Stimulated activated CD8-positive, alpha-beta memory T cell treated with anti-CD3 and anti-CD28 coated beads, Interleukin-2, amount 100 ng/mL, for 48 hours (primary cell): ENCODE measurements around the gene MSS51.
"Not testable (repeated sequence)": the region's sequence is repeated elsewhere in the genome, so short reads cannot be mapped to it uniquely, and the experiment has no call there.

Source experiments
- DNase-seq, 2 donors: peaks; one replicate each; pipeline ENCODE4 v3.0.0-alpha.2; 2020; ENCODE audit warnings: low read depth in 2 of 2

Gene MSS51

GRCh38 chr10:73414230-73414945, 19.0 kb downstream of the MSS51 start:
- DNase-seq = no peak

DNA sequence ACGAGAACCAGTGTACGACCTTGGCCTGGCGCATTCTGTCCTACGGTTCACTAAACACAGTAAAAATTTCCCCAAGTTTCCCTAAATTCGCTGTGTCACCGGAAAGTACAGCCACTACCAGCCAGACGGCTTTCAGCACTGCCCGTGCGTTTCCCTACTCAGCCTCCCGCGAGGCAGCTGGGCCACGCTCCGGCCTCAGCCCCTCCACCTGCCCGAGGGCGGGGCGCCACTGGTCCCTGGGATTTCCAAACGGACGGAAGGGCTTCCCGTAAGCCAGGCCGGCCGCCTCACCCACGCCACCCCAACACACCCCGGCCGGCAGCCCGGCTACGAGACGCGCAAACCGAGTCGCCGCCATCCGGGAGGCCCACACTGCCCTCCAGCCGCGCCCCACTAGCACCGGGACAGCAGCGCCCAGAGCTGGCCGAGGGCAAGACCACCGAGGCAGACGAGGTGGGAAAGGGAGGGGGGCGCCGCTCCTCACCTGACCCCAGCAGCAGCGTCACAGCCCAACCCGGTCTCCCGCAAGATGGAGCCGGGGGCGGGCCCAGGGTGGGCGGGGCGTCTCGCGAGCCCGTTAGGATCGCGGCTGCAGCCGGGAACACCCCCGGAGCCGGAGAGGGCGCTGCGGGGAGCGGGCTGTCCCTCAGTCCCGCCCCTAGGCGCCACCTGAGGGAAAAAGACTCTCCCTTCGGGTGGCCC, 19.7 kb downstream of the MSS51 start, which contains the start of gene ANXA7:
Gene ANXA7, minus strand, starts transcription at position 531 of the 702 bp plus-strand sequence. CDS start 13,202 bp downstream, outside the sequence.
- peak; percentile 94 to 96 for DNase-seq

DNA sequence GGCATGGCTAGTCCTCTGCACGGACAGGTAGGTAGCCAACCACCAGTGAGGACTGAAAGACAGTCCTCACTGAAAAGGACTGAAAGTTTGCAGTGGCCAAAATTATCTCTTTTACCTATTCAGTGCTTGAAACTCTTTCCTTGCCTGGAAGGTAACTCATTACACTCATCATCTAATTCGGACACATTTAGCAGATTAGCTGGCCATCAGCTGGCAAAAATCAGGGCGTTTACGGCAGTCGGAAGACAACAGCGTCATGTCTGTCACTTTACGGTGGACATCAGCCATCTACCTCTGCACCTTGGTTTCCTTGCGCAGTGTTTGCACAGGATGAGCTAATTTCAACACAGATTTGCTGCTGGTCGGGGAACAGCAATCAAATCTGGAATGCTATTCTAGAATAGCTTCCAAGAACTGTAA, 20.2 kb downstream of the MSS51 start:
- DNase-seq = peak; percentile 13 to 17

DNA sequence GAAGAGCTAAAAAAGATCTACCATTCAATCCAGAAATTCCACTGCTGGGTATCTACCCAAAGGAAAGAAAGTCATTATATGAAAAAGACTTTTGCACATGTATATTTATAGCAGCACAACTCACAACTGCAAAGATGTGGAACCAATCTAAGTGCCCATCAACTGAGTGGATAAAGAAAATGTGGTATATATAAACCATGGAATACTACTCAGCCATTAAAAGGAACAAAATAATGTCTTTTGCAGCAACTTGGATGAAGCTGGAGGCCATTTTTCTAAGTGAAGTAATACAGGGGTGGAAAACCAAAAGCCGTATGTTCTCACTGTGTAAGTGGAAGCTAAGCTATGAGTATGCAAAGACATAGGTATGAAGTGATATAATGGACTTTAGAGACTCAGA, 22.5 kb downstream of the MSS51 start:
- no peak for DNase-seq

- DNase-seq = no peak
Observed at GRCh38 chr10:73408978-73409521, 24.3 kb downstream of the MSS51 start.

- no peak for DNase-seq
Observed at GRCh38 chr10:73408061-73408460, 25.3 kb downstream of the MSS51 start.

DNA sequence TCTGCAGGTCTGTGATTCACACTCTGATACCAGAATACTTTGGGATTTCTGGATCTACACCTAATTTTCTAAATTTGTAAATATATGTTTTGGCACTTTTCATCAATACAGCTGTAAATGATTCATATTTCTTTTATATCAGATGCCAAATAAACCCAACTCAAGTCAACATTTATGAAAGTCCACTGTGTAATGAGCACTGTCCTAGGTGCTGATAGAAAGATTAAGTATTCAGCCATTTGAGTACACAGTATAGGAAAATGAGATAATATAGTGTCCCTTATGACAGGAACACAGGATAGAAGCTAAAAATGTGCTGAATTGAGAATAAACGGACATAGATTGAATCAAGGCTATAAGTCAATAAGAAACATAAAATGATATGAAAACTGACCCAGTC, 25.9 kb downstream of the MSS51 start:
- DNase-seq = no peak

DNA sequence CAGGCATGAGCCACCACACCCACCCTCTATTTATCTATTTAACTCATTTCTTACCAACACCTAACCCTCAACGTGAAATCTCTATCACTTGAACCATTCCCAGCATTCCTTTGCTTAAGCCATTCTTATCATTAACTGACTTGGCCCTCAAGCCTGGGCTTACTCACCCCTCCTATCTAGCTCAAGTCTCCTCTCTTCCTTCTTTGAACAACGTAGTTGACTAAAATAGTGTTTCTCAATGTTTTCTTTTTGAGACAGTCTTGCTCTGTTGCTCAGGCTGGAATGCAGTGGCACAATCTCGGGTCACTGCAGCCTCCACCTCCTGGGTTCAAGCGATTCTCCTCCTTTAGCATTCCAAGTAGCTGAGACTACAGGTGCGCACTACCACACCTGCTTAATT, 26.5 kb downstream of the MSS51 start:
- DNase-seq = no peak

- DNase-seq = no peak
Observed at GRCh38 chr10:73405556-73405955, 27.8 kb downstream of the MSS51 start.

- DNase-seq = no peak
Observed at GRCh38 chr10:73404690-73405089, 28.7 kb downstream of the MSS51 start.

DNA sequence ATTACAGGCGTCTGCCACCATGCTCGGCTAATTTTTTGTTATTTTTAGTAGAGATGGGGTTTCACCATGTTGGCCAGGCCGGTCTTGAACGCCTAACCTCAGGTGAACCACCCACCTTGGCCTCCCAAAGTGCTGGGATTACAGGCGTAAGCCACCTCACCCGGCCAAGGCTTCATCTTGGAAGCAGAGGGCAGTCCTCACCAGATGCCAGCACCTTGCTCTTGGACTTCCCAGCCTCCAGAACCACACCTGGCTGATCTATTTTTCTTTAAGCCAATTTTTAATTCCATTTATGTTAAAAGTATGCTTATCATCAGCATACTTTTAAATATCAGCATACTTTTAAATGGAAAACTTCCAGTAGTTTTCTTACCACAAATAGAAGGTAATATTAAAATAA, 31.7 kb downstream of the MSS51 start:
- DNase-seq = no peak

GRCh38 chr10:73399063-73399462, 34.3 kb downstream of the MSS51 start:
- no peak for DNase-seq

GRCh38 chr10:73398024-73398423, 35.3 kb downstream of the MSS51 start:
- no peak for DNase-seq

DNA sequence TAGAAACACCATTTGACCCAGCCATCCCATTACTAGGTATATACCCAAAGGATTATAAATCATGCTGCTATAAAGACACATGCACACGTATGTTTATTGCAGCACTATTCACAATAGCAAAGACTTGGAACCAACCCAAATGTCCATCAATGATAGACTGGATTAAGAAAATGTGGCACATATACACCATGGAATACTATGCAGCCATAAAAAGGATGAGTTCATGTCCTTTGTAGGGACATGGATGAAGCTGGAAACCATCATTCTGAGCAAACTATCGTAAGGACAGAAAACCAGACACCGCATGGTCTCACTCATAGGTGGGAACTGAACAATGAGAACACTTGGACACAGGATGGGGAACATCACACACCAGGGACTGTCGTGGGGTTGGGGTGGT, 39.0 kb downstream of the MSS51 start:
- not testable (repeated sequence) for DNase-seq

DNA sequence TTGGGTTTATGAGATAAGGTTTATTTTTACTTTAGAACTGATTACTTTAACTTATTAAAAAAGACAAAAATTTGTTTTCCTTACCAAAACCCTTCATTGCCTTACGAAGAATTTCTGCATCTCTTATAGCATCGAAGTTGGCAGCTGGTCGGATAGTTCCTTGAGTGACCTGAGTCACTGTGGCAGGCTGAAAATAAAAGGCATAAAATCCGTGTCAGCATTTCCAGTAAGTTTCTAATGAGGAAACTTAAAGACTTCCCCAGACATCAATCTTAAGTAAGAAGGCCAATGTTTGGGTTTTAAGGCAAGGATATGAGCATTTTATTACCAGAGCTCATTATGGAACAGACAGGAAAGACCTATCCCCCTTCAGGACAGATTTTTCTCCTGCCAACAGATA, 45.1 kb downstream of the MSS51 start:
- DNase-seq = no peak

- DNase-seq = no peak
Observed at GRCh38 chr10:73386583-73386982, 46.8 kb downstream of the MSS51 start.

GRCh38 chr10:73379064-73379748, 54.2 kb downstream of the MSS51 start:
- DNase-seq = no peak

DNA sequence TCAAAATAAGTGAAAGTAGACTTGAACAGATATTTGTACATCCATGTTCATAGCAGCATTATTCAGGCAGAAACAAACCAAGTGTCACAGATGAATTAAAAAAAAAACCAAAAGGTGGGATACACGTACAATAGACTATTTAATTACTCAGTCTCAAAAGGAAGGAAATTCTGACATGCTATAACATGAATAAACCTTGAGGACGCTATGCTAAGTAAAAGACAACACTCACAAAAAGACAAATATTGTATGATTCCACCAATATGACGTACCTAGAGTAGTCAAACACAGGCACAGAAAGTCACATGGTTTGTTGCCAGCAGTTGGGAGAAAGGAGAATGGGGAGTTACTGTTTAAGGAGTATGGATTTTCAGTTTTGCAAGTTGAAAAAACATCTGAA, 56.7 kb downstream of the MSS51 start:
- no peak for DNase-seq
